CD14-positive monocyte (primary cell): ENCODE measurements around the gene VSTM4. TPM values are rescaled to one million over a fixed set of nuclear protein-coding genes. Genes with fewer than 3 reads are reported as not detected.

Experiments
- DNase-seq, 3 donors: peaks; one replicate each; pipeline ENCODE4 v3.0.0-alpha.2; 2011 to 2022
- H2AFZ ChIP-seq: 2 replicates; pipeline ENCODE4 v1.6.0; 2012; ENCODE audit warnings: mild to moderate bottlenecking, low read depth, low read length, inconsistent platforms; ENCODE audit not compliant: insufficient read depth, poor library complexity, severe bottlenecking
- H3K27ac ChIP-seq, 2 donors: 1 replicate in 1 of 2; 2 replicates in 1 of 2; pipeline ENCODE4 v1.5.1; 2012 to 2013; ENCODE audit warnings: low read length in 2 of 2, control low read depth in 1 of 2, inconsistent platforms in 1 of 2, low read depth in 1 of 2, mild to moderate bottlenecking in 1 of 2
- H3K27me3 ChIP-seq, 2 donors: one replicate each; pipeline versions ENCODE4 v1.6.0 to v1.6.1; 2011 to 2013; ENCODE audit warnings: low read length in 2 of 2; ENCODE audit not compliant: control insufficient read depth in 2 of 2, insufficient read depth in 2 of 2
- H3K36me3 ChIP-seq, 2 donors: replicated peaks in 1 of 2; 1 replicate in 1 of 2; 2 replicates in 1 of 2; pipeline versions ENCODE4 v1.5.1 to v1.6.1; 2012 to 2013; ENCODE audit warnings: low read length in 2 of 2, control low read depth in 1 of 2, inconsistent platforms in 1 of 2, mild to moderate bottlenecking in 1 of 2; ENCODE audit not compliant: insufficient read depth in 2 of 2, control insufficient read depth in 1 of 2
- H3K4me1 ChIP-seq, 2 donors: 1 replicate in 1 of 2; 2 replicates in 1 of 2; pipeline versions ENCODE4 v1.5.1 to v1.6.1; 2012 to 2013; ENCODE audit warnings: low read length in 2 of 2, control low read depth in 1 of 2, inconsistent platforms in 1 of 2, mild to moderate bottlenecking in 1 of 2, moderate library complexity in 1 of 2; ENCODE audit not compliant: insufficient read depth in 2 of 2, control insufficient read depth in 1 of 2
- H3K4me2 ChIP-seq: replicated peaks from 2 replicates; pipeline ENCODE3; 2012; ENCODE audit warnings: low read length, moderate library complexity, mild to moderate bottlenecking; ENCODE audit not compliant: poor library complexity, severe bottlenecking; ENCODE audit errors: extremely low read depth
- H3K4me3 ChIP-seq, 3 experiments: fragments of 200-600 bp in 1 of 3; sonication (generic) in 1 of 3; replicated peaks in 1 of 3; 1 replicate in 2 of 3; 2 replicates in 1 of 3; pipeline ENCODE4 v1.5.1; 2011 to 2013; ENCODE audit warnings: low read length in 3 of 3, mild to moderate bottlenecking in 3 of 3, control low read depth in 2 of 3, low read depth in 2 of 3, inconsistent platforms in 1 of 3, moderate library complexity in 1 of 3
- H3K79me2 ChIP-seq: 2 replicates; pipeline ENCODE4 v1.6.0; 2012; ENCODE audit warnings: mild to moderate bottlenecking, control low read depth, inconsistent platforms, low read length, moderate library complexity; ENCODE audit not compliant: insufficient read depth
- H3K9ac ChIP-seq: 2 replicates; pipeline ENCODE4 v1.6.0; 2017; ENCODE audit warnings: low read length, mild to moderate bottlenecking; ENCODE audit not compliant: insufficient read depth, poor library complexity, severe bottlenecking
- H3K9me3 ChIP-seq, 2 donors: replicated peaks in 1 of 2; 1 replicate in 1 of 2; 2 replicates in 1 of 2; pipeline versions ENCODE4 v1.5.1 to v1.6.1; 2012 to 2013; ENCODE audit warnings: low read length in 2 of 2, control low read depth in 1 of 2; ENCODE audit not compliant: control insufficient read depth in 1 of 2, insufficient read depth in 1 of 2
- H4K20me1 ChIP-seq: 2 replicates; pipeline ENCODE4 v1.6.0; 2012; ENCODE audit warnings: mild to moderate bottlenecking, low read length, control low read depth, moderate library complexity; ENCODE audit not compliant: insufficient read depth
- H3K27ac Mint-ChIP-seq, 7 donors: one replicate each; pipeline ENCODE4 v1.8.0; 2020; ENCODE audit warnings: mild to moderate bottlenecking in 7 of 7, mixed read lengths in 7 of 7, moderate library complexity in 6 of 7, inconsistent platforms in 2 of 7
- H3K27me3 Mint-ChIP-seq, 3 donors: one replicate each; pipeline ENCODE4 v1.8.0; 2021 to 2022; ENCODE audit warnings: low read depth in 3 of 3, mild to moderate bottlenecking in 3 of 3, mixed read lengths in 3 of 3, moderate library complexity in 3 of 3, inconsistent platforms in 1 of 3
- H3K36me3 Mint-ChIP-seq, 2 donors: one replicate each; pipeline ENCODE4 v1.8.0; 2020; ENCODE audit warnings: mixed read lengths in 2 of 2, inconsistent platforms in 1 of 2, mild to moderate bottlenecking in 1 of 2
- H3K4me1 Mint-ChIP-seq: one replicate; pipeline ENCODE4 v1.8.0; 2020; ENCODE audit warnings: mild to moderate bottlenecking, mixed read lengths
- H3K4me3 Mint-ChIP-seq, 2 donors: one replicate each; pipeline ENCODE4 v1.8.0; 2020; ENCODE audit warnings: mild to moderate bottlenecking in 2 of 2, mixed read lengths in 2 of 2, moderate library complexity in 1 of 2
- H3K9me3 Mint-ChIP-seq, 7 donors: one replicate each; pipeline ENCODE4 v1.8.0; 2020 to 2022; ENCODE audit warnings: mixed read lengths in 7 of 7, mild to moderate bottlenecking in 6 of 7, moderate library complexity in 6 of 7, inconsistent platforms in 2 of 7
- WGBS: methylation state at CpG from one replicate; pipeline ENCODE4 v1.1.5; 2013; ENCODE audit warnings: missing lambda C conversion rate; ENCODE audit not compliant: insufficient coverage; 5-methylcytosine and 5-hydroxymethylcytosine counted together
- intact Hi-C, 2 donors: fragments of 100-400 bp; cut with micrococcal nuclease; formaldehyde crosslinking; loops; one replicate each; pipeline versions ENCODE4 v1.15.0 to v1.15.1; 2023
- polyA plus RNA-seq, 3 donors: library from polyadenylated mRNA; depleted of rRNA in 1 of 3; unstranded in 2 of 3; stranded (reverse) in 1 of 3; fragments of 300-500 nt in 2 of 3; fragments of >200 nt in 1 of 3; fragmentation: Illumina TruSeq in 2 of 3; gene quantifications; 1 replicate in 2 of 3; 2 replicates in 1 of 3; pipeline ENCODE4 v1.2.3, GENCODE V29; 2012 to 2021
- TF ChIP-seq, protein P1 (sequence below): fragments of 200-600 bp; IDR thresholded peaks from one replicate; pipeline ENCODE4 v1.8.0; 2022; ENCODE audit warnings: antibody characterized with exemption, mild to moderate bottlenecking

Gene VSTM4
- polyA plus RNA-seq, 3 donors = not detected

DNA sequence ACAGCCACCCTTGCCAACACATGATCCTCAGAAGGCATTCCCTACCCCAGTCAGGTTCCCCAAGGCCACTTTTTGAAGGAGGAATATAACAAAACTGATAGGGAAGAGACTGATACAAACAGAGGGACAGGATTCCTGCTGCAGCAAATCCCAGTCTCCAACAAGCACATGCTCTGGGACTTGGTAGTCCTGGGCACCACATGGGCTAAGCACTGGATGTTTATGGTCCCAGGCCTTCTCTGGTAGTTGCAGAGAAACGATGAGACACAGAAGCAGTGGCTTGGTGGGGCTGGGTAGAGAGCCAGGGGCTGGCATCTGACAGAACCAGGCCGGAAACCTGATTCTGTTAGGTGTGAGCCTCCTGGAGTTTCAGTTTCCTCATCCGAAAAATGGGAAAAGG lies 3.2 kb downstream of the VSTM4 start:
- Mint-ChIP-seq H3K36me3 (no peaks in the 10 kb centered on the region), H3K27me3 (peaks cover 25 to 33% (median 27%) of the 10 kb centered on the region in 3 donors), H3K9me3 (no peaks in the 10 kb centered on the region), H3K4me1 (peaks cover 11% of the 10 kb centered on the region), H3K4me3 (no peak overlapping the region), H3K27ac (no peak overlapping the region)
- H3K4me3 ChIP-seq = no peak overlapping the region
- DNase-seq = no peak
- TF ChIP-seq, protein P1, sequence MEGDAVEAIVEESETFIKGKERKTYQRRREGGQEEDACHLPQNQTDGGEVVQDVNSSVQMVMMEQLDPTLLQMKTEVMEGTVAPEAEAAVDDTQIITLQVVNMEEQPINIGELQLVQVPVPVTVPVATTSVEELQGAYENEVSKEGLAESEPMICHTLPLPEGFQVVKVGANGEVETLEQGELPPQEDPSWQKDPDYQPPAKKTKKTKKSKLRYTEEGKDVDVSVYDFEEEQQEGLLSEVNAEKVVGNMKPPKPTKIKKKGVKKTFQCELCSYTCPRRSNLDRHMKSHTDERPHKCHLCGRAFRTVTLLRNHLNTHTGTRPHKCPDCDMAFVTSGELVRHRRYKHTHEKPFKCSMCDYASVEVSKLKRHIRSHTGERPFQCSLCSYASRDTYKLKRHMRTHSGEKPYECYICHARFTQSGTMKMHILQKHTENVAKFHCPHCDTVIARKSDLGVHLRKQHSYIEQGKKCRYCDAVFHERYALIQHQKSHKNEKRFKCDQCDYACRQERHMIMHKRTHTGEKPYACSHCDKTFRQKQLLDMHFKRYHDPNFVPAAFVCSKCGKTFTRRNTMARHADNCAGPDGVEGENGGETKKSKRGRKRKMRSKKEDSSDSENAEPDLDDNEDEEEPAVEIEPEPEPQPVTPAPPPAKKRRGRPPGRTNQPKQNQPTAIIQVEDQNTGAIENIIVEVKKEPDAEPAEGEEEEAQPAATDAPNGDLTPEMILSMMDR = no peak
- no peaks in the 10 kb centered on the region for H4K20me1 ChIP-seq
- intact Hi-C loops = no loop called here
- no peaks in the 10 kb centered on the region for H3K36me3 ChIP-seq
- no peaks in the 10 kb centered on the region for H3K4me1 ChIP-seq
- WGBS = 100% methylated on average over 1 of the region's 3 CpGs
- H3K27me3 ChIP-seq = peaks cover 2 to 22% of the 10 kb centered on the region in 2 donors
- H3K9ac ChIP-seq = no peak overlapping the region
- H2AFZ ChIP-seq = no peak overlapping the region
- H3K9me3 ChIP-seq = no peaks in the 10 kb centered on the region
- no peak overlapping the region for H3K4me2 ChIP-seq
- H3K79me2 ChIP-seq = no peaks in the 10 kb centered on the region
- H3K27ac ChIP-seq = no peak overlapping the region

DNA sequence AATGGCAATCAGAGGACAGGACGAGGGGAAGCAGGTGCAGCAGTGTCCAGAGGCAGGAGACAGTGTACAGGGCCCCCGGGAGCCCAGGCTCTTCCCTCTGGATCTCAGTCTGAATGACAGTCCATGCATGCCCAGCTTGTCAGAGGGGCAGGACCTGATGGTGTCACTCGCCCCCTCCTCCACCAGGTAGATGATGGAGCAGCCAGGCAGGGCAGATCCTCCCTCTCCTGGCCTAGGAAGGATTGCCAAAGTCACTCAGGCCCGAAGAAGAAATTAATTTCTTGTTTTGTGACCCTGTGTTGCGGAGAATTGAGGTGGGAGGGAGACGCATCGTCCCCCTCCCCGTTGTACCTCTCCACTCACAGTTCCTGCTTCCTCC lies 4.0 kb downstream of the VSTM4 start:
- peaks cover 24 to 32% (median 24%) of the 10 kb centered on the region in 3 donors for H3K27me3 Mint-ChIP-seq
- Histone ChIP-seq H3K36me3 (no peaks in the 10 kb centered on the region), H3K27me3 (peaks cover 2 to 22% of the 10 kb centered on the region in 2 donors), H3K4me1 (no peaks in the 10 kb centered on the region), H3K4me3 (no peak overlapping the region), H3K9ac (no peak overlapping the region), H3K9me3 (no peaks in the 10 kb centered on the region), H3K4me2 (no peak overlapping the region), H2AFZ (no peak overlapping the region), H4K20me1 (no peaks in the 10 kb centered on the region), H3K27ac (no peak overlapping the region), H3K79me2 (no peaks in the 10 kb centered on the region)
- no peaks in the 10 kb centered on the region for H3K9me3 Mint-ChIP-seq
- WGBS = 76% methylated on average over 4 of the region's 8 CpGs
- peaks cover 13% of the 10 kb centered on the region for H3K4me1 Mint-ChIP-seq
- DNase-seq = no peak
- TF ChIP-seq, protein P1 = no peak
- no peak overlapping the region for H3K27ac Mint-ChIP-seq
- intact Hi-C loops = no loop called here
- H3K4me3 Mint-ChIP-seq = no peak overlapping the region
- H3K36me3 Mint-ChIP-seq = no peaks in the 10 kb centered on the region
